HCT116 (cell line): ENCODE data around the gene PGGHG. TPM values are rescaled to one million over a fixed set of nuclear protein-coding genes. Genes with fewer than 3 reads are reported as not detected.

Experiments used
- ATAC-seq: fragments of 200-7000 bp; cut with Tn5 transposase; 2 replicates; pipeline ENCODE4 v1.9.1; 2020; ENCODE audit warnings: mild to moderate bottlenecking, moderate library complexity
- BruUV-seq: library from RNA; stranded (reverse); fragments of 400-500 nt; replicated peaks from 2 replicates; lab custom pipeline; 2021; lab: Mats Ljungman, UMichigan
- CTCF ChIA-PET: fragments of 300-600 bp; sonication (Branson Sonifier 250); formaldehyde crosslinking; loops from one replicate; lab custom pipeline; 2021; ENCODE audit warnings: antibody characterized with exemption; lab: Charles Lee
- POLR2A ChIA-PET: fragments of 300-600, 350-600 bp; sonication (Branson Sonifier 250); formaldehyde crosslinking; loops from one replicate; lab custom pipeline; 2021; ENCODE audit warnings: antibody characterized with exemption; lab: Charles Lee
- RAD21 ChIA-PET, 2 experiments: fragments of 300-600 bp; sonication (Branson Sonifier 250); formaldehyde crosslinking; loops; one replicate each; lab custom pipeline; 2023; ENCODE audit warnings: low total read pairs in 2 of 2; ENCODE audit not compliant: uncharacterized antibody in 2 of 2, unreplicated experiment in 2 of 2, low non-redundant PET in 1 of 2; lab: Charles Lee
- DNase-seq: peaks from one replicate; pipeline ENCODE4 v3.0.0-alpha.2; 2010; ENCODE audit warnings: low read depth, low spot score
- H2AFZ ChIP-seq: fragments of 200-600 bp; shearing (Covaris generic), sonication (generic); 2 replicates; pipeline ENCODE4 v1.6.1; 2017; ENCODE audit warnings: low read depth, mixed run types, mixed read lengths, antibody characterized with exemption, low read length; ENCODE audit not compliant: poor library complexity, severe bottlenecking
- H3K27ac ChIP-seq: 2 replicates; pipeline ENCODE4 v1.5.1; 2012; ENCODE audit warnings: low read depth, low read length
- H3K27me3 ChIP-seq: fragments of 200-600 bp; sonication (generic); 2 replicates; pipeline ENCODE4 v1.6.1; 2016; ENCODE audit warnings: mixed run types, low read length, mixed read lengths; ENCODE audit not compliant: insufficient read depth
- H3K36me3 ChIP-seq, 2 experiments: fragments of 200-500 bp in 1 of 2; fragments of 200-600 bp in 1 of 2; sonication (Bioruptor generic) in 1 of 2; sonication (generic) in 1 of 2; 2 replicates each; pipeline versions ENCODE4 v1.5.1 to v1.6.1; 2014 to 2016; ENCODE audit warnings: low read length in 2 of 2, inconsistent platforms in 1 of 2, mixed read lengths in 1 of 2, mixed run types in 1 of 2; ENCODE audit not compliant: insufficient read depth in 2 of 2, control insufficient read depth in 1 of 2
- H3K4me1 ChIP-seq, 2 experiments: fragments of 200-600 bp in 1 of 2; sonication (generic) in 1 of 2; 2 replicates each; pipeline versions ENCODE4 v1.5.1 to v1.6.1; 2012 to 2017; ENCODE audit warnings: low read length in 2 of 2, inconsistent platforms in 1 of 2, mild to moderate bottlenecking in 1 of 2, mixed read lengths in 1 of 2, mixed run types in 1 of 2, moderate library complexity in 1 of 2; ENCODE audit not compliant: insufficient read depth in 2 of 2, control insufficient read depth in 1 of 2
- H3K4me2 ChIP-seq: fragments of 200-600 bp; sonication (generic); 2 replicates; pipeline ENCODE4 v1.6.1; 2017; ENCODE audit warnings: mixed run types, low read length, mixed read lengths
- H3K4me3 ChIP-seq, 2 experiments: fragments of 200-600 bp in 1 of 2; sonication (generic) in 1 of 2; replicated peaks in 1 of 2; 2 replicates each; pipeline ENCODE4 v1.5.1; 2011 to 2016; ENCODE audit warnings: low read length in 2 of 2, control low read depth in 1 of 2, low read depth in 1 of 2, mild to moderate bottlenecking in 1 of 2, mixed read lengths in 1 of 2, mixed run types in 1 of 2
- H3K79me2 ChIP-seq: fragments of 200-600 bp; sonication (generic); 2 replicates; pipeline ENCODE4 v1.6.1; 2017; ENCODE audit warnings: mild to moderate bottlenecking, mixed run types, low read length, moderate library complexity, mixed read lengths; ENCODE audit not compliant: insufficient read depth
- H3K9ac ChIP-seq: fragments of 200-600 bp; sonication (generic); 2 replicates; pipeline ENCODE4 v1.6.1; 2016; ENCODE audit warnings: low read length, mixed read lengths
- H3K9me2 ChIP-seq: fragments of 200-600 bp; sonication (generic), shearing (Covaris generic); 2 replicates; pipeline ENCODE4 v1.6.1; 2017; ENCODE audit warnings: mixed run types, mild to moderate bottlenecking, moderate library complexity; ENCODE audit not compliant: insufficient read depth
- H3K9me3 ChIP-seq, 2 experiments: fragments of 200-500 bp in 1 of 2; fragments of 200-600 bp in 1 of 2; sonication (Bioruptor generic) in 1 of 2; sonication (generic) in 1 of 2; 2 replicates each; pipeline ENCODE4 v1.6.1; 2014 to 2017; ENCODE audit warnings: low read length in 2 of 2, mixed read lengths in 2 of 2, inconsistent platforms in 1 of 2, low read depth in 1 of 2, mild to moderate bottlenecking in 1 of 2, mixed run types in 1 of 2, moderate library complexity in 1 of 2; ENCODE audit not compliant: control insufficient read depth in 1 of 2, insufficient read depth in 1 of 2
- H4K20me1 ChIP-seq: fragments of 200-600 bp; sonication (generic), shearing (Covaris generic); 2 replicates; pipeline ENCODE4 v1.6.1; 2017; ENCODE audit warnings: mixed run types, mild to moderate bottlenecking, moderate library complexity; ENCODE audit not compliant: insufficient read depth
- FOSL1 ChIP-seq: IDR thresholded peaks from 2 replicates; pipeline ENCODE4 v1.6.1; 2012; ENCODE audit warnings: low read depth
- MAX ChIP-seq: IDR thresholded peaks from 2 replicates; pipeline ENCODE4 v1.6.1; 2012
- POLR2A ChIP-seq: IDR thresholded peaks from 2 replicates; pipeline ENCODE4 v1.7.0; 2011; ENCODE audit warnings: borderline replicate concordance; ENCODE audit not compliant: insufficient read depth, insufficient read length; ENCODE audit errors: extremely low read depth
- POLR2AphosphoS5 ChIP-seq: IDR thresholded peaks from 2 replicates; pipeline ENCODE4 v1.6.1; 2011; ENCODE audit warnings: mild to moderate bottlenecking, low read depth, low read length, moderate library complexity
- REST ChIP-seq: IDR thresholded peaks from 2 replicates; pipeline ENCODE4 v1.6.1; 2012; ENCODE audit warnings: low read depth
- ZFX ChIP-seq: fragments of 450-650 bp; IDR thresholded peaks from 2 replicates; pipeline ENCODE4 v1.6.1; 2017
- intact Hi-C: fragments of 100-400 bp; cut with micrococcal nuclease; formaldehyde crosslinking; loops from 2 replicates; pipeline ENCODE4 v1.10.0; 2022
- total RNA-seq: library from RNA; stranded (reverse); gene quantifications from one replicate; pipeline ENCODE4 v1.2.1, GENCODE V29; 2021; ENCODE audit not compliant: unreplicated experiment

Gene PGGHG
- total RNA-seq, 1 experiment from 2014 or later = 57.5 TPM

GRCh38 chr11:272195-272930 lies 16.6 kb upstream of the PGGHG start:
- H3K27me3 ChIP-seq = no peaks in the 10 kb centered on the region
- TF ChIP-seq REST (no peak), POLR2AphosphoS5 (no peak), POLR2A (no peak), ZFX (no peak), FOSL1 (no peak), MAX (no peak)
- no peak overlapping the region for H3K9ac ChIP-seq
- H2AFZ ChIP-seq = no peak overlapping the region
- H3K9me2 ChIP-seq = no peaks in the 10 kb centered on the region
- ATAC-seq (no peak), DNase-seq (no peak)
- no peak overlapping the region for H3K4me3 ChIP-seq
- POLR2A ChIA-PET = no interaction called here
- no peaks in the 10 kb centered on the region for H3K9me3 ChIP-seq
- H4K20me1 ChIP-seq = no peaks in the 10 kb centered on the region
- no peak overlapping the region for H3K27ac ChIP-seq
- intact Hi-C loops = no loop called here
- H3K36me3 ChIP-seq = no peaks in the 10 kb centered on the region
- CTCF ChIA-PET = no interaction called here
- H3K4me1 ChIP-seq = peaks cover 3 to 5% of the 10 kb centered on the region in 2 experiments; a peak in 2 of 4 replicates
- BruUV-seq = no TSS peak
- RAD21 ChIA-PET = no interaction called here
- no peak overlapping the region for H3K4me2 ChIP-seq
- H3K79me2 ChIP-seq = no peaks in the 10 kb centered on the region
